B cell (primary cell): ENCODE measurements around the gene LENEP.

Source experiments
- CTCF ChIP-seq: fragments of 200-600 bp; IDR thresholded peaks from one replicate; pipeline ENCODE4 v1.8.0; 2022; ENCODE audit warnings: antibody characterized with exemption, mild to moderate bottlenecking
- EZH2 ChIP-seq: IDR thresholded peaks from 2 replicates; pipeline ENCODE4 v1.6.1; 2012; ENCODE audit warnings: borderline replicate concordance, low read depth, mild to moderate bottlenecking, moderate library complexity, low read length; ENCODE audit not compliant: insufficient read depth, poor library complexity, severe bottlenecking

- TF ChIP-seq CTCF (peak; percentile 82), EZH2 (no peak)
Observed at GRCh38 chr1:154961207-154962155, 31.9 kb upstream of the LENEP start, which contains the start of gene PYGO2.
